Measurements from ENCODE around the gene ZNF497. TPM values are rescaled to one million over a fixed set of nuclear protein-coding genes. Genes with fewer than 3 reads are reported as not detected.
A peak's percentile ranks its signal among the peaks of the same experiment; 100 is the strongest.

The ZNF497 gene
- total RNA-seq, 2 experiments from 2014 or later, result 0.28 to 0.55 TPM

- Mint-ChIP-seq H3K27ac (peak overlapping the region; percentile 84), H3K9me3 (no peaks in the 10 kb centered on the region), H3K27me3 (peaks cover 15% of the 10 kb centered on the region), H3K4me1 (ENCODE audit: low read depth) (peaks cover 22% of the 10 kb centered on the region), H3K4me3 (peak overlapping the region; percentile 86), H3K36me3 (ENCODE audit: low read depth) (peaks cover 7% of the 10 kb centered on the region)
- Histone ChIP-seq H3K36me3 (ENCODE audit: insufficient read depth, low read length) (no peaks in the 10 kb centered on the region), H3K27ac (ENCODE audit: low read depth in 1 of 2, low read length in 2 of 2) (peak overlapping the region; percentile 47 to 59), H3K9me3 (ENCODE audit: control insufficient read depth in 1 of 2, insufficient read depth in 1 of 2, low read length in 2 of 2) (peaks cover 0 to 21% of the 10 kb centered on the region in 2 experiments), H3K4me3 (ENCODE audit: low read length) (peak overlapping the region; percentile 63), H3K27me3 (ENCODE audit: control insufficient read depth in 1 of 2, insufficient read depth in 2 of 2, low read length in 2 of 2) (peaks cover 0 to 2% of the 10 kb centered on the region in 2 experiments), H3K4me1 (ENCODE audit: insufficient read depth, low read length) (peaks cover 21% of the 10 kb centered on the region)
- CTCF ChIA-PET, result interaction anchor here (0.9 to 1.8 kb wide), 2 partner anchors 10 to 15 kb away, joined by 3 to 6 read pairs; partner anchors contain the start of gene ZNF497
- POLR2A ChIA-PET, result interaction anchor here (0.8 to 3.0 kb wide), 10 partner anchors 9 to 197 kb away, joined by 3 to 22 read pairs (median 4); partner anchors contain the start of genes ERVK3-1, TRIM28, ZBTB45 and ZNF274
- intact Hi-C loops (cut with DNase I, micrococcal nuclease), result no loop called here
- TF ChIP-seq CTCF (IDR thresholded peaks at IDR 0.05), result no peak
- DNase-seq (peak; percentile 33 to 86 (median 62)), ATAC-seq (ENCODE audit: poor library complexity) (peak; percentile 89)
These were observed 15.3 kb downstream of the ZNF497 start for GRCh38 chr19:58346961-58347929.

- no peak for ATAC-seq (ENCODE audit: poor library complexity)
- POLR2A ChIA-PET, result interaction anchor here (2.8 kb wide), 1 partner anchor 11 kb away, joined by 22 read pairs; no protein-coding TSS in a partner anchor
These were observed 17.0 kb downstream of the ZNF497 start for GRCh38 chr19:58345558-58345957.

More at GRCh38 chr19:58345558-58345957, 17.0 kb downstream of the ZNF497 start:
- Mint-ChIP-seq H3K27me3 (peaks cover 15% of the 10 kb centered on the region), H3K36me3 (ENCODE audit: low read depth) (peaks cover 21% of the 10 kb centered on the region), H3K4me1 (ENCODE audit: low read depth) (peaks cover 22% of the 10 kb centered on the region), H3K27ac (peak overlapping the region; percentile 19), H3K4me3 (peak overlapping the region; percentile 67), H3K9me3 (no peaks in the 10 kb centered on the region)
- H3K4me1 ChIP-seq (ENCODE audit: insufficient read depth, low read length), result peaks cover 21% of the 10 kb centered on the region
- H3K27me3 ChIP-seq (ENCODE audit: control insufficient read depth in 1 of 2, insufficient read depth in 2 of 2, low read length in 2 of 2), result no peaks in the 10 kb centered on the region
- peaks cover 0 to 12% of the 10 kb centered on the region in 2 experiments for H3K9me3 ChIP-seq (ENCODE audit: control insufficient read depth in 1 of 2, insufficient read depth in 1 of 2, low read length in 2 of 2)
- no peak overlapping the region for H3K4me3 ChIP-seq (ENCODE audit: low read length)
- intact Hi-C loops (cut with DNase I, micrococcal nuclease), result no loop called here
- no peak for DNase-seq
- no peak for TF ChIP-seq CTCF (IDR thresholded peaks at IDR 0.05)
- H3K27ac ChIP-seq (ENCODE audit: low read depth in 1 of 2, low read length in 2 of 2), result no peak overlapping the region
- CTCF ChIA-PET, result no interaction called here
- no peaks in the 10 kb centered on the region for H3K36me3 ChIP-seq (ENCODE audit: insufficient read depth, low read length)
